H9 (cell line): Measurements from ENCODE around the gene DAD1. TPM values are rescaled to one million over a fixed set of nuclear protein-coding genes. Genes with fewer than 3 reads are reported as not detected.

Experiments used
- DNase-seq: peaks from one replicate; pipeline ENCODE4 v3.0.0-alpha.2; 2017
- H2AFZ ChIP-seq: one replicate; pipeline ENCODE4 v1.6.1; 2013; ENCODE audit warnings: mild to moderate bottlenecking, low read length, control low read depth, moderate library complexity
- H2AK5ac ChIP-seq: 2 replicates; pipeline ENCODE4 v1.6.1; 2013; ENCODE audit warnings: low read length, control low read depth, mixed read lengths; ENCODE audit not compliant: insufficient read length
- H2BK120ac ChIP-seq: one replicate; pipeline ENCODE4 v1.6.1; 2013; ENCODE audit warnings: low read depth, mild to moderate bottlenecking, low read length, control low read depth, inconsistent platforms; ENCODE audit not compliant: poor library complexity, severe bottlenecking
- H2BK12ac ChIP-seq: 2 replicates; pipeline ENCODE4 v1.6.1; 2013; ENCODE audit warnings: low read length, control low read depth, mixed read lengths, low read depth; ENCODE audit not compliant: insufficient read length
- H2BK15ac ChIP-seq: 2 replicates; pipeline ENCODE4 v1.6.1; 2013; ENCODE audit warnings: low read depth, low read length, control low read depth
- H2BK20ac ChIP-seq: one replicate; pipeline ENCODE4 v1.6.1; 2013; ENCODE audit warnings: low read depth, mild to moderate bottlenecking, low read length, control low read depth, inconsistent platforms; ENCODE audit not compliant: poor library complexity, severe bottlenecking
- H2BK5ac ChIP-seq: 2 replicates; pipeline ENCODE4 v1.6.1; 2013; ENCODE audit warnings: low read length, control low read depth, mixed read lengths; ENCODE audit not compliant: insufficient read length
- H3K14ac ChIP-seq: 2 replicates; pipeline ENCODE4 v1.6.1; 2013; ENCODE audit warnings: low read length, control low read depth; ENCODE audit not compliant: insufficient read depth
- H3K18ac ChIP-seq: 2 replicates; pipeline ENCODE4 v1.6.1; 2013; ENCODE audit warnings: low read depth, mild to moderate bottlenecking, mixed read lengths, low read length, control low read depth; ENCODE audit not compliant: insufficient read length
- H3K23ac ChIP-seq: 2 replicates; pipeline ENCODE4 v1.6.1; 2013; ENCODE audit warnings: low read length, control low read depth, mixed read lengths, low read depth; ENCODE audit not compliant: insufficient read length
- H3K23me2 ChIP-seq: 2 replicates; pipeline ENCODE4 v1.6.1; 2013; ENCODE audit warnings: low read depth, mild to moderate bottlenecking, mixed read lengths, low read length, control low read depth; ENCODE audit not compliant: insufficient read length, poor library complexity, severe bottlenecking
- H3K27ac ChIP-seq: 2 replicates; pipeline ENCODE4 v1.5.1; 2013; ENCODE audit warnings: low read length, control low read depth, mixed read lengths, low read depth; ENCODE audit not compliant: insufficient read length
- H3K27me3 ChIP-seq: 2 replicates; pipeline ENCODE4 v1.6.1; 2013; ENCODE audit warnings: low read length, control low read depth, inconsistent platforms; ENCODE audit not compliant: insufficient read depth
- H3K4ac ChIP-seq: 2 replicates; pipeline ENCODE4 v1.6.1; 2013; ENCODE audit warnings: low read depth, mild to moderate bottlenecking, control low read depth, inconsistent platforms, low read length, moderate library complexity
- H3K4me1 ChIP-seq: 2 replicates; pipeline ENCODE4 v1.6.1; 2013; ENCODE audit warnings: low read length, control low read depth, inconsistent platforms; ENCODE audit not compliant: insufficient read depth
- H3K4me2 ChIP-seq: 2 replicates; pipeline ENCODE4 v1.6.1; 2013; ENCODE audit warnings: low read length, control low read depth, mixed read lengths; ENCODE audit not compliant: insufficient read length, insufficient read depth
- H3K56ac ChIP-seq: 2 replicates; pipeline ENCODE4 v1.6.1; 2013; ENCODE audit warnings: low read depth, mild to moderate bottlenecking, mixed read lengths, low read length, control low read depth; ENCODE audit not compliant: insufficient read length
- H3K79me1 ChIP-seq: 2 replicates; pipeline ENCODE4 v1.6.1; 2013; ENCODE audit warnings: low read depth, mild to moderate bottlenecking, moderate library complexity, low read length, control low read depth, inconsistent platforms; ENCODE audit not compliant: insufficient read depth, poor library complexity, severe bottlenecking
- H3K79me2 ChIP-seq: 2 replicates; pipeline ENCODE4 v1.6.1; 2013; ENCODE audit warnings: low read length, control low read depth, inconsistent platforms; ENCODE audit not compliant: insufficient read depth
- H3K9ac ChIP-seq: 2 replicates; pipeline ENCODE4 v1.6.1; 2013; ENCODE audit warnings: low read length, control low read depth, mixed read lengths; ENCODE audit not compliant: insufficient read length; ENCODE audit errors: extremely low read depth
- H3K9me3 ChIP-seq: one replicate; pipeline ENCODE4 v1.6.1; 2013; ENCODE audit warnings: low read depth, low read length, inconsistent platforms; ENCODE audit not compliant: control insufficient read depth
- H3T11ph ChIP-seq: one replicate; pipeline ENCODE4 v1.6.1; 2013; ENCODE audit warnings: mild to moderate bottlenecking, low read length, control low read depth, inconsistent platforms
- H4K20me1 ChIP-seq: one replicate; pipeline ENCODE4 v1.6.1; 2013; ENCODE audit not compliant: control insufficient read depth, insufficient read length, insufficient read depth
- H4K5ac ChIP-seq: 2 replicates; pipeline ENCODE4 v1.6.1; 2013; ENCODE audit warnings: low read depth, mild to moderate bottlenecking, mixed read lengths, low read length, control low read depth; ENCODE audit not compliant: insufficient read length
- H4K8ac ChIP-seq: replicated peaks from 2 replicates; pipeline ENCODE4 v1.6.1; 2013; ENCODE audit warnings: low read length, control low read depth, mixed read lengths, low read depth; ENCODE audit not compliant: insufficient read length
- H4K91ac ChIP-seq: 2 replicates; pipeline ENCODE4 v1.6.1; 2013; ENCODE audit warnings: low read depth, mild to moderate bottlenecking, moderate library complexity, mixed read lengths, low read length, control low read depth; ENCODE audit not compliant: insufficient read length
- H3K27ac Mint-ChIP-seq, 3 experiments: 2 replicates in 2 of 3; 3 replicates in 1 of 3; pipeline ENCODE4 v1.8.0; 2020 to 2021; ENCODE audit warnings: mixed read lengths in 3 of 3, mild to moderate bottlenecking in 1 of 3, moderate library complexity in 1 of 3
- H3K27me3 Mint-ChIP-seq: 2 replicates; pipeline ENCODE4 v1.8.0; 2021; ENCODE audit warnings: low read depth, mild to moderate bottlenecking, moderate library complexity, mixed read lengths
- H3K36me3 Mint-ChIP-seq, 3 experiments: 2 replicates in 2 of 3; 3 replicates in 1 of 3; pipeline ENCODE4 v1.8.0; 2020 to 2021; ENCODE audit warnings: low read depth in 3 of 3, mixed read lengths in 3 of 3; ENCODE audit not compliant: insufficient read depth in 1 of 3
- H3K4me1 Mint-ChIP-seq, 2 experiments: 2 replicates each; pipeline ENCODE4 v1.8.0; 2020; ENCODE audit warnings: mixed read lengths in 2 of 2
- H3K4me3 Mint-ChIP-seq, 2 experiments: 2 replicates in 1 of 2; 3 replicates in 1 of 2; pipeline ENCODE4 v1.8.0; 2020 to 2021; ENCODE audit warnings: mild to moderate bottlenecking in 2 of 2, mixed read lengths in 2 of 2, moderate library complexity in 1 of 2
- H3K9me3 Mint-ChIP-seq, 2 experiments: 2 replicates in 1 of 2; 3 replicates in 1 of 2; pipeline ENCODE4 v1.8.0; 2020; ENCODE audit warnings: mild to moderate bottlenecking in 2 of 2, mixed read lengths in 2 of 2, moderate library complexity in 1 of 2
- CTCF ChIP-seq: fragments of 200-600 bp; sonication (generic); conservative IDR thresholded peaks from 3 replicates; pipeline ENCODE4 v1.8.0; 2021; ENCODE audit warnings: antibody characterized with exemption, mild to moderate bottlenecking
- WGBS: extraction: QIAGEN DNeasy Blood & Tissue Kit; methylation state at CpG from one replicate; pipeline ENCODE4 v1.1.7; 2013; ENCODE audit warnings: missing lambda C conversion rate, low lambda C conversion rate, mixed read lengths; ENCODE audit not compliant: insufficient read length; ENCODE audit errors: extremely low coverage; 5-methylcytosine and 5-hydroxymethylcytosine counted together
- total RNA-seq: library from RNA; stranded (reverse); gene quantifications from 2 replicates; pipeline ENCODE4 v1.2.1, GENCODE V29; 2021

DAD1 gene
- total RNA-seq, 1 experiment from 2014 or later, result 127 TPM

GRCh38 chr14:22556021-22556989 lies 32.7 kb downstream of the DAD1 start:
- H2BK15ac ChIP-seq, result no peak overlapping the region
- no peaks in the 10 kb centered on the region; a peak in 2 of 5 replicates for H3K9me3 Mint-ChIP-seq
- peak overlapping the region in 1 of 2 experiments; percentile 67; a peak in 1 of 5 replicates for H3K4me3 Mint-ChIP-seq
- no peak overlapping the region for H3K9ac ChIP-seq
- H3K27ac ChIP-seq, result no peak overlapping the region
- H3K4ac ChIP-seq, result no peak overlapping the region
- H3K18ac ChIP-seq, result no peak overlapping the region
- no peak overlapping the region for H2AK5ac ChIP-seq
- peak overlapping the region in 2 of 3 experiments; percentile 67 to 96; a peak in 3 of 7 replicates for H3K27ac Mint-ChIP-seq
- H3K79me2 ChIP-seq, result no peaks in the 10 kb centered on the region
- no CpG with 5 or more reads among the region's 28 CpGs for WGBS
- no peak overlapping the region for H3K14ac ChIP-seq
- H3T11ph ChIP-seq, result no peak overlapping the region
- no peak overlapping the region for H4K5ac ChIP-seq
- H3K4me1 Mint-ChIP-seq, result peaks cover 44 to 45% of the 10 kb centered on the region in 2 experiments
- no peak overlapping the region for H2AFZ ChIP-seq
- H4K91ac ChIP-seq, result no peak overlapping the region
- no peaks in the 10 kb centered on the region for H3K4me1 ChIP-seq
- no peak overlapping the region for H2BK20ac ChIP-seq
- H3K79me1 ChIP-seq, result no peaks in the 10 kb centered on the region
- no peaks in the 10 kb centered on the region for H4K20me1 ChIP-seq
- H3K9me3 ChIP-seq, result no peaks in the 10 kb centered on the region
- no peak for TF ChIP-seq CTCF
- H3K23ac ChIP-seq, result no peak overlapping the region
- H3K27me3 ChIP-seq, result no peaks in the 10 kb centered on the region
- H3K36me3 Mint-ChIP-seq, result peaks cover 0 to 4% (median 0%) of the 10 kb centered on the region in 3 experiments; a peak in 1 of 7 replicates
- no peak overlapping the region for H2BK120ac ChIP-seq
- H3K4me2 ChIP-seq, result no peak overlapping the region
- no peak for DNase-seq
- H3K27me3 Mint-ChIP-seq, result no peaks in the 10 kb centered on the region; the same call in 1 of the 2 replicates
- H3K56ac ChIP-seq, result no peak overlapping the region
- no peak overlapping the region for H2BK5ac ChIP-seq
- H3K23me2 ChIP-seq, result no peaks in the 10 kb centered on the region
- H2BK12ac ChIP-seq, result no peak overlapping the region
- no peak overlapping the region for H4K8ac ChIP-seq
